Fibroblast of the aortic adventitia (primary cell): Measurements from ENCODE around the gene ACTN1. TPM values are rescaled to one million over a fixed set of nuclear protein-coding genes. Genes with fewer than 3 reads are reported as not detected.

Experiments
- DNase-seq: peaks from one replicate; pipeline ENCODE4 v3.0.0-alpha.2; 2010; ENCODE audit warnings: low read depth
- H3K4me3 ChIP-seq: 2 replicates; pipeline ENCODE4 v1.5.1; 2011; ENCODE audit warnings: low read depth, mild to moderate bottlenecking, control low read depth, low read length, moderate library complexity
- CTCF ChIP-seq: IDR thresholded peaks from 2 replicates; pipeline ENCODE4 v1.5.1; 2011; ENCODE audit warnings: mild to moderate bottlenecking, low read length, control low read depth, inconsistent platforms; ENCODE audit not compliant: insufficient read depth
- total RNA-seq: library from RNA; depleted of rRNA; stranded (reverse); fragments of >200 nt; gene quantifications from 2 replicates; pipeline ENCODE4 v1.2.3, GENCODE V29; 2012; ENCODE audit warnings: low replicate concordance

The ACTN1 gene
- total RNA-seq, 1 donor, result 114 TPM

- no peak for DNase-seq
- no peak for TF ChIP-seq CTCF
- no peak overlapping the region for H3K4me3 ChIP-seq
Measured at GRCh38 chr14:68921666-68922065, 57.4 kb downstream of the ACTN1 start.

- no peak for DNase-seq
- no peak for TF ChIP-seq CTCF
- H3K4me3 ChIP-seq, result no peak overlapping the region
Measured at GRCh38 chr14:68921049-68921448, 58.1 kb downstream of the ACTN1 start.

- H3K4me3 ChIP-seq, result no peak overlapping the region
- no peak for DNase-seq
- no peak for TF ChIP-seq CTCF
Measured at GRCh38 chr14:68919129-68919927, 59.8 kb downstream of the ACTN1 start.

GRCh38 chr14:68918612-68919011 is 60.5 kb downstream of the ACTN1 start:
- no peak for DNase-seq
- no peak overlapping the region for H3K4me3 ChIP-seq
- TF ChIP-seq CTCF, result no peak

GRCh38 chr14:68916358-68916941 is 62.7 kb downstream of the ACTN1 start:
- no peak overlapping the region for H3K4me3 ChIP-seq
- no peak for TF ChIP-seq CTCF
- no peak for DNase-seq

GRCh38 chr14:68913516-68913915 is 65.6 kb downstream of the ACTN1 start:
- H3K4me3 ChIP-seq, result no peak overlapping the region
- no peak for DNase-seq
- no peak for TF ChIP-seq CTCF
